IPS-18a (cell line): Measurements from ENCODE around the gene ALDH1L1.

Experiments
- H3K27ac ChIP-seq: one replicate; pipeline ENCODE4 v1.5.1; 2013; ENCODE audit warnings: low read length
- H3K27me3 ChIP-seq: one replicate; pipeline ENCODE4 v1.6.1; 2013; ENCODE audit warnings: mild to moderate bottlenecking, low read length; ENCODE audit not compliant: control insufficient read depth, insufficient read depth
- H3K36me3 ChIP-seq: one replicate; pipeline ENCODE4 v1.6.1; 2013; ENCODE audit warnings: low read depth, low read length; ENCODE audit not compliant: control insufficient read depth
- H3K4me1 ChIP-seq: one replicate; pipeline ENCODE4 v1.6.1; 2013; ENCODE audit warnings: low read depth, low read length; ENCODE audit not compliant: control insufficient read depth
- H3K4me3 ChIP-seq: one replicate; pipeline ENCODE4 v1.5.1; 2013; ENCODE audit warnings: low read length
- H3K9ac ChIP-seq: one replicate; pipeline ENCODE4 v1.6.1; 2013; ENCODE audit warnings: mild to moderate bottlenecking, low read length, moderate library complexity
- H3K9me3 ChIP-seq: one replicate; pipeline ENCODE4 v1.6.1; 2013; ENCODE audit warnings: low read depth, low read length; ENCODE audit not compliant: control insufficient read depth

The ALDH1L1 gene

GRCh38 chr3:126121074-126121473 lies 59.3 kb downstream of the ALDH1L1 start:
- Histone ChIP-seq H3K9ac (no peak overlapping the region), H3K9me3 (no peaks in the 10 kb centered on the region), H3K27me3 (no peaks in the 10 kb centered on the region), H3K36me3 (no peaks in the 10 kb centered on the region), H3K4me3 (no peak overlapping the region), H3K27ac (no peak overlapping the region), H3K4me1 (peaks cover 13% of the 10 kb centered on the region)

- peaks cover 13% of the 10 kb centered on the region for H3K4me1 ChIP-seq
- no peaks in the 10 kb centered on the region for H3K36me3 ChIP-seq
- no peak overlapping the region for H3K27ac ChIP-seq
- H3K9ac ChIP-seq = no peak overlapping the region
- H3K27me3 ChIP-seq = no peaks in the 10 kb centered on the region
- no peak overlapping the region for H3K4me3 ChIP-seq
- H3K9me3 ChIP-seq = no peaks in the 10 kb centered on the region
These were observed 60.4 kb downstream of the ALDH1L1 start for GRCh38 chr3:126119976-126120375.

DNA sequence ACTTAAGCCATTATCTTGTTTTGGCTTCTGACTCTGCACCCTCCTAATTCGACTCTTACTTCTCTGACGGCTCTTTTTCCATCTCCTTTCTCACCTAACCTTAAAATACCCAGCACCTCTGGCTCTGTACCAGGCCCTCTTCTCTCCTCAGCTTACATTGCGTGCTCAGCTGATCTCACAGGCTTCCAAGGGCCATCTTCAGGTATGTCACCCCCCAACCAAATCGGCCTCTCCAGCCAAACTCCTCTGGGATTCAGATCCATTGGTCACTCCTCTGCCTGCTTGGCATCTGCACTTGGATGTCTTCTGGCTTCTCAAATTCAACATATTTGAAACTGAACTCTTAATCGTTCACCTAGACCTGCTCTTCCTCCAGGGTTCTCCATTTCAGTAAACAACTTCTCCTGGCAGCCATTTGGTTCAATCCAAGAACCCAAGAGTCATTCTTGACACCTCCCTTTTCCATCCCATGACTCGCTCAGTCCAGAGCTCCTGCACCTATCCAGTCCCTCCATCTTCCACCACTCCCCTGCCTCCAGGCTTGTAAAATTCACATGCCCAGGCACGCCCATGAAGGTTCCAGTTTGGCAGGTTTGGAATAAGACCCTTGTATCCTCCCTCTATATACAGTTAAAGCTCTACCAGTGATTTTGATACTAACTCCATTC lies 61.2 kb downstream of the ALDH1L1 start:
- no peak overlapping the region for H3K4me3 ChIP-seq
- no peak overlapping the region for H3K9ac ChIP-seq
- no peak overlapping the region for H3K27ac ChIP-seq
- H3K27me3 ChIP-seq = no peaks in the 10 kb centered on the region
- peaks cover 10% of the 10 kb centered on the region for H3K4me1 ChIP-seq
- H3K36me3 ChIP-seq = no peaks in the 10 kb centered on the region
- H3K9me3 ChIP-seq = no peaks in the 10 kb centered on the region

DNA sequence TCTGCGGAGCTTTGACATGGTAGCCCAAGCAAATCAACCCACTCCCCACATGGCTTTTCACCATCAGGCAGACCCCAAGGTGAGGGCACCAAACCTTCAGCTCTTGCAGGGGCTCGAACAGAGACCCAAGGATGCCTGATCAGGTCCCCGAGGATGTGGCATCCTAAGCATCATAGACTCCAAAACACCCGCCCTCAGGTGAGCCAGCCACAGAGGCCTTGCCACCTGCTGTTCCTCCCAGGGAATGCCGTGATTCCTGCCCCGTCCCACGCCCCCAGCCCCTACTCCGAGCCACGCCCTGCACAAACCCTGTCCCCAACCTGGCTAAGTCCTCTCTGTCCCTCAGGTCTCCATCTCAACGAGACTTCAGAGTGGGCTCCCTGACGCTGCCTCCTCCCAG lies 61.8 kb downstream of the ALDH1L1 start:
- H3K36me3 ChIP-seq = no peaks in the 10 kb centered on the region
- no peak overlapping the region for H3K4me3 ChIP-seq
- peaks cover 4% of the 10 kb centered on the region for H3K4me1 ChIP-seq

DNA sequence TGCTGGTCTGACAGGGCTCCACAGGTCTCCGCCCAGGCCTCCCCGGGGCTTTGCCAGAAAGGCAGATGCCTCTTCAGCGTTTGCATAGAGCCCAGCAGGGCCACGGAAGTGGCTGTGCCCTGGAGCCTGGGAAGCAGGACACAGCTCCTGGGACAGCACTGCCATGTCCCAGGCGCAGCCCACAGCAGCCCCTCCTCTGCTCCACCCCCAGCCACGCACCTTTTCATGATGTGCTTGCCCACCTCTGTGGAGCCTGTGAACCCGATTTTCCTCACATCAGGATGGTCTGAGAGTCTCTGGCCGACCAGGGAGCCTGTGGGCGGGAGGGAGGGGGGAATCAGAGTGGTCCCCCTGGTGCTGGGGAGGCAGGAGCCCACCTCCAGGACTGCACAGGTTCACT lies 62.6 kb downstream of the ALDH1L1 start:
- Histone ChIP-seq H3K9me3 (no peaks in the 10 kb centered on the region), H3K9ac (no peak overlapping the region), H3K4me3 (no peak overlapping the region), H3K36me3 (no peaks in the 10 kb centered on the region), H3K27me3 (no peaks in the 10 kb centered on the region), H3K27ac (no peak overlapping the region), H3K4me1 (no peaks in the 10 kb centered on the region)

More for the DNA sequence above, 61.8 kb downstream of the ALDH1L1 start:
- H3K9me3 ChIP-seq = no peaks in the 10 kb centered on the region
- no peak overlapping the region for H3K27ac ChIP-seq
- H3K9ac ChIP-seq = no peak overlapping the region
- H3K27me3 ChIP-seq = no peaks in the 10 kb centered on the region

GRCh38 chr3:126117212-126117611 lies 63.2 kb downstream of the ALDH1L1 start:
- Histone ChIP-seq H3K27me3 (no peaks in the 10 kb centered on the region), H3K4me3 (no peak overlapping the region), H3K36me3 (no peaks in the 10 kb centered on the region), H3K9ac (no peak overlapping the region), H3K27ac (no peak overlapping the region), H3K4me1 (no peaks in the 10 kb centered on the region), H3K9me3 (no peaks in the 10 kb centered on the region)

DNA sequence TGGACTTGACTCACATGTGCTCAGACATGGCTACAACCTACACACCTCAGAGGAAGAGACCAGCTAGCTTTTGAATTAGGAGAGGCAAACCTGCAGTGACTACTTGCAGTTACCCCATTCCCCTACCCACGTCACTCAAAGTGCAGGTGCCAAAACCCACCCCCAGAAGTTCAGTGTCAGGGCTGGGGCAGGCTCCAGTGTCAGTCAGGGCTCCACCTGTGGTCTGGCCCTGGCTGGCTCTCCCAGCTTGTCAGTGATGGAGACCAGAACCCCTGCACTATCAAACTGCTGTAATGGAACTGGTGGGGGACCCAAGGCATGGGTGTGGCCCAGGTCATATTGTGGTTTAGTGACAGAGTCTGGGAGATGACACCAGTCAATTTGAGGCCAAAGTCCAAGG lies 63.9 kb downstream of the ALDH1L1 start:
- Histone ChIP-seq H3K27ac (no peak overlapping the region), H3K4me1 (no peaks in the 10 kb centered on the region), H3K9ac (no peak overlapping the region), H3K9me3 (no peaks in the 10 kb centered on the region), H3K36me3 (no peaks in the 10 kb centered on the region), H3K27me3 (no peaks in the 10 kb centered on the region), H3K4me3 (no peak overlapping the region)

DNA sequence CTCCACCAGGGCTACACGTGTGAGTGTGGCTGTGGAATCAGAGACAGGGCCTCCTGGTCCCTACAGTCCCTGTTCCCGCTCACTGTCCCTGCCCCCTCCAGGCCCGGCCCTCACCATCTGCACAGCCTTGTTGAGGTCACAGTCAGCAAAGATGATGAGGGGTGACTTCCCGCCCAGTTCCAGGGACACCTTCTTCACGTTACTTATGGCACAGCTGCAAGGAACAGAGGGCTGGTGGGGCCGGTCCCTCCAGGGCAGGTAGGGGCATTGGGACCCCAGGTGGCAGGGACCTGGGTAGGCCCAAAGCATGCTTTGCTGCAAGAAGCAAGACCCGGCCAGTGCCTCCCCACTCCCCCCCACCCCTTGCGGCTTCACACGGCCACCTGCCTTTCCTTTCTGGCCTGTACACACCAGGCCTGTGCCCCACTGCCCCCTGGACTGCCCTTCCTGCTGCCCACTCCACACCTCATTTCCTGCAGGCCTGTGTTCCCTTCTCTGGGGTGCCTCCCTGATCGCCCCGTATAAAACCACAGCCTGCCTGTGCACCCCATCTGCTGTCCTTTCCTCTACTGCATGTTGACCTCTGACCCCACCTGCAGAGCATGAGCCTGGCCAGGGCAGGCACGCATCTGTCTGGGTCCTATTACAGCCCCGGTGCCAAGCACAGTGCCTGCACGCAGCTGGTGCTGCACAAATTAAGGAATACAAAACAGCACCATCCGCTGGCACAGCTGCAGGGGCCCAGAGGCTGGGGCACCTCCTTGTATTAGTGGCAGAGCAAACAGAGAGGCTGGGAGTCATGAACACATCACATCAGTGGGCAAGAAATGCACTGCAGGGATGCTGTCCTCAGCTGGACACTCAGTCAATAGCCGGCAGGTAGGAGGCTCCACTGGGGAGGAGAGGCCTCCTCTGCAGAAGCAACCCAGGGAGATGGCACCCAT lies 65.7 kb downstream of the ALDH1L1 start:
- H3K9ac ChIP-seq = no peak overlapping the region

GRCh38 chr3:126113733-126114442 lies 66.5 kb downstream of the ALDH1L1 start:
- Histone ChIP-seq H3K4me3 (no peak overlapping the region), H3K4me1 (no peaks in the 10 kb centered on the region), H3K9me3 (no peaks in the 10 kb centered on the region), H3K27ac (no peak overlapping the region), H3K36me3 (no peaks in the 10 kb centered on the region), H3K27me3 (no peaks in the 10 kb centered on the region), H3K9ac (no peak overlapping the region)

More for the DNA sequence above, 65.7 kb downstream of the ALDH1L1 start:
- no peaks in the 10 kb centered on the region for H3K36me3 ChIP-seq
- H3K9me3 ChIP-seq = no peaks in the 10 kb centered on the region
- H3K27me3 ChIP-seq = no peaks in the 10 kb centered on the region
- H3K27ac ChIP-seq = no peak overlapping the region
- H3K4me3 ChIP-seq = no peak overlapping the region
- no peaks in the 10 kb centered on the region for H3K4me1 ChIP-seq

DNA sequence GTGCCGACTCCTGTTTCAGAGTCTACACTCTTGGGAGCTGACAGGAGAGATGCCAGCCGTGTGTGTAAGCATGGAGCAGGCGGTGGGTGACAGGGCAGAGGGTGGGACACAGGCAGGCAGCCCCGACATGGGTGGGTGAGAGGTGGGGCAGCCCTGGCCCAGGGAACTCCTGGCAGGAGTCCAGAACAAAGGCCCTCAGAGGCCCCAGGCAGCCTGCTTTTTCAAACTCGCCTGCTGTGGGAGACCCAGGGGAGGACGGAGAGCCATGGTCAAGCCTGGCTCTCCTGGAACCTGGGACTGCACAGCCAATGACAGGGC lies 67.2 kb downstream of the ALDH1L1 start:
- Histone ChIP-seq H3K9ac (no peak overlapping the region), H3K27me3 (no peaks in the 10 kb centered on the region), H3K4me1 (no peaks in the 10 kb centered on the region), H3K27ac (no peak overlapping the region), H3K4me3 (no peak overlapping the region), H3K36me3 (no peaks in the 10 kb centered on the region), H3K9me3 (no peaks in the 10 kb centered on the region)

DNA sequence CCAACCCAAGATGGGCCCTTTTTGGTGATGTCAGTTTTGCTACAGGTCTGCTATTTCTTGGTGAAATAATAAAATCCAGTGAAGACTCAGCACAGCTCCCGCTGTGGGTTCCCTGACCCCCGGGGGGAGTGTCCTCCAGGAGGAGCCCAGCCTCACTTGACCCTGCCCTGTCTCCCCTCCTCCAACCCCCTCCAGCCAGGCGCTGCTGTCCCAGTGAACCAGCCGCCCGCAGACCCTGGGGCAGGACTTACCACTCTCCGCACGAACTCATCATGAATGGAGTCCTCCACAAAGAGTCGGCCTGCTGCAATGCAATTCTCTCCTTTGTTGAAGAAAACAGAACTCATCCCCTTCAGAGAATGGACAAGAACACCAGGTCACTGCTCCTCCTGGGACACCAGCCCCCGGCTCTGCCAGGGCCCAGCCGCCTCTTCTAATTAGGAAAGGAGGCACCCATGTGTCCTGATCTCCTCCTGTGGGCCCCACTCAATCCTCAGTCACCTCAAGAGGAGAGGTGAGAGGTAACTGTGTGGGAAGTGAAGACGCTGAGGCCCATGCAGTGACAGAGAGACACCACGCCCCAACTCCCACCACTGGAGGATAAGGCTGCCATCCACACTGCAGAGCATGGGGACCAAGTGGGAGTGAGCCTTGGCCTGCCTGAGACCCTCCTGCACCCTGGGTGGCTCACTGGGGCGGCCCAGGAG lies 67.7 kb downstream of the ALDH1L1 start:
- Histone ChIP-seq H3K27ac (no peak overlapping the region), H3K9ac (no peak overlapping the region), H3K9me3 (no peaks in the 10 kb centered on the region), H3K4me1 (no peaks in the 10 kb centered on the region), H3K4me3 (no peak overlapping the region), H3K27me3 (no peaks in the 10 kb centered on the region), H3K36me3 (no peaks in the 10 kb centered on the region)
